Uterus (tissue), 4 donors: ENCODE measurements around the gene HOXA1. TPM values are rescaled to one million over a fixed set of nuclear protein-coding genes. Genes with fewer than 3 reads are reported as not detected.

Experiments
- DNase-seq, 2 donors: peaks; one replicate each; pipeline ENCODE4 v3.0.0-alpha.2; 2019 to 2020
- H3K27ac ChIP-seq, 2 donors: fragments of 200-600 bp; sonication (generic); 1 replicate in 1 of 2; 2 replicates in 1 of 2; pipeline ENCODE4 v1.5.1; 2016 to 2018
- H3K27me3 ChIP-seq, 2 donors: fragments of 200-600 bp; sonication (generic); one replicate each; pipeline ENCODE4 v1.5.1; 2018 to 2019; ENCODE audit warnings: control low read depth in 1 of 2
- H3K36me3 ChIP-seq, 2 donors: fragments of 200-600 bp; sonication (generic); one replicate each; pipeline ENCODE4 v1.5.1; 2019; ENCODE audit warnings: control low read depth in 1 of 2
- H3K4me1 ChIP-seq, 2 donors: fragments of 200-600 bp; sonication (generic); one replicate each; pipeline ENCODE4 v1.5.1; 2018 to 2019; ENCODE audit warnings: control low read depth in 1 of 2
- H3K4me3 ChIP-seq, 2 donors: fragments of 200-600 bp; sonication (generic); 1 replicate in 1 of 2; 2 replicates in 1 of 2; pipeline ENCODE4 v1.5.1; 2018 to 2019; ENCODE audit warnings: mild to moderate bottlenecking in 1 of 2
- H3K9me3 ChIP-seq, 2 donors: fragments of 200-600 bp; sonication (generic); one replicate each; pipeline ENCODE4 v1.5.1; 2019; ENCODE audit warnings: control low read depth in 1 of 2
- POLR2A ChIP-seq, 2 donors: fragments of 450-650 bp; IDR thresholded peaks; one replicate each; pipeline ENCODE4 v1.6.1; 2016; ENCODE audit warnings: antibody characterized with exemption in 2 of 2, mild to moderate bottlenecking in 1 of 2, moderate library complexity in 1 of 2
- intact Hi-C: fragments of 100-400 bp; cut with DNase I; formaldehyde crosslinking; loops from one replicate; pipeline ENCODE4 v1.15.1; 2023; ENCODE audit warnings: low total_unique reads
- total RNA-seq, 4 donors: library from RNA; depleted of rRNA in 3 of 4; stranded (reverse); fragments of >200 nt in 3 of 4; gene quantifications; one replicate each; pipeline versions ENCODE4 v1.1.0 to v1.2.4, GENCODE V29; 2014 to 2023
- TF ChIP-seq, protein P1 (sequence below), 4 experiments: fragments of 200-600 bp in 2 of 4; fragments of 450-650 bp in 2 of 4; sonication (generic) in 2 of 4; IDR thresholded peaks; one replicate each; pipeline ENCODE4 v1.5.1; 2016 to 2019; ENCODE audit warnings: antibody characterized with exemption in 4 of 4, mild to moderate bottlenecking in 2 of 4, moderate library complexity in 1 of 4
- donor health status: DM: yes; HTN: yes; CAD: no.

HOXA1 gene
- total RNA-seq, 4 donors from 2014 or later = 0.28 to 2.0 (median 1.5) TPM

DNA sequence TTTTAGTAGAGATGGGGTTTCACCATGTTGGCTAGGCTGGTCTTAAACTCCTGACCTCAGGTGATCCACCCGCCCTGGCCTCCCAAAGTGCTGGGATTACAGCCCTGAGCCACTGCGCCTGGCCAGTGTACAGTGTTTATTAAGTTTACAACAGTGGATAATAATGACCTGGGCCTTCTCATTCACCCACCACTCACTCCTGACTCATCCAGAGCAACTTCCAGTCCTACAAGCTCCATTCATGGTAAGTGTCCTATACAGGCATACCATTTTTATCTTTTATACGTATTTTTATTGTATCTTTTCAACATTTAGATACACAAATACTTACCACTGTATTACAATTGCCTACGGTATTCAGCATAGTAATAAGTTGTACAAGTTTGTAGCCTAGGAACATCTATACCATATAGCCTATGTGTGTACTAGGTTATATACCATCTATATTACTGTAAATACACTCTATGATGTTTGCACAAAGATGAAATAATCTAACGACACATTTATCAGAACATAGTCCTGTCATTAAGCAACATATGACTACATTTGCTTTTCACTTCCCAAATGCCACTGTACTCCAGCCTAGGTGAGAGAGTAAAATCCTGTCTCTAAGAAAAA is 17.1 kb downstream of the HOXA1 start:
- no peaks in the 10 kb centered on the region for H3K9me3 ChIP-seq
- no peaks in the 10 kb centered on the region for H3K36me3 ChIP-seq
- no peak overlapping the region for H3K4me3 ChIP-seq
- no peak overlapping the region for H3K27ac ChIP-seq
- TF ChIP-seq POLR2A (IDR thresholded peaks at IDR 0.05) = no peak
- TF ChIP-seq, protein P1, sequence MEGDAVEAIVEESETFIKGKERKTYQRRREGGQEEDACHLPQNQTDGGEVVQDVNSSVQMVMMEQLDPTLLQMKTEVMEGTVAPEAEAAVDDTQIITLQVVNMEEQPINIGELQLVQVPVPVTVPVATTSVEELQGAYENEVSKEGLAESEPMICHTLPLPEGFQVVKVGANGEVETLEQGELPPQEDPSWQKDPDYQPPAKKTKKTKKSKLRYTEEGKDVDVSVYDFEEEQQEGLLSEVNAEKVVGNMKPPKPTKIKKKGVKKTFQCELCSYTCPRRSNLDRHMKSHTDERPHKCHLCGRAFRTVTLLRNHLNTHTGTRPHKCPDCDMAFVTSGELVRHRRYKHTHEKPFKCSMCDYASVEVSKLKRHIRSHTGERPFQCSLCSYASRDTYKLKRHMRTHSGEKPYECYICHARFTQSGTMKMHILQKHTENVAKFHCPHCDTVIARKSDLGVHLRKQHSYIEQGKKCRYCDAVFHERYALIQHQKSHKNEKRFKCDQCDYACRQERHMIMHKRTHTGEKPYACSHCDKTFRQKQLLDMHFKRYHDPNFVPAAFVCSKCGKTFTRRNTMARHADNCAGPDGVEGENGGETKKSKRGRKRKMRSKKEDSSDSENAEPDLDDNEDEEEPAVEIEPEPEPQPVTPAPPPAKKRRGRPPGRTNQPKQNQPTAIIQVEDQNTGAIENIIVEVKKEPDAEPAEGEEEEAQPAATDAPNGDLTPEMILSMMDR (IDR thresholded peaks at IDR 0.05) = no peak
- DNase-seq = no peak
- intact Hi-C loops = no loop called here
- H3K4me1 ChIP-seq = no peaks in the 10 kb centered on the region
- H3K27me3 ChIP-seq = no peaks in the 10 kb centered on the region

DNA sequence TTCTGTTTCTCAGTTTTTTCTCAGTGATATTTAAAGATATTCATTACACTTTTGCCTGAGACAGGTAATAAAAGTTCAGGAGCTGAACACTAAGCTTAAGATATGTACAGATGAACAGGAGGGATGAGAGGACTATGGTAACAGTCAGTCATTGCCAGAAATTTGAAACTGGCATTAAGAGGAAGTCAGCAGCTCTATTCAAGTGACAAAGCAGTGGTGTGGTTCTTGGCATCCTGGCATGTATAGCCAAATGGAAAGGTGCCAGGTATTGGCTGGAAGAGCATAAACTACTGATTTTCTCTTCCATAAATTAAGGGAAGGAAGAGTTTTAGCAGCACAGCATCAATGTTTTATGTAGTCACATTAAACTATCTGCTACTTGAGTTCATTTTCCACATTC is 22.7 kb downstream of the HOXA1 start:
- no peak overlapping the region for H3K4me3 ChIP-seq
- no peak for DNase-seq
- H3K4me1 ChIP-seq = no peaks in the 10 kb centered on the region
- H3K9me3 ChIP-seq = no peaks in the 10 kb centered on the region
- no peaks in the 10 kb centered on the region for H3K36me3 ChIP-seq
- no peak for TF ChIP-seq POLR2A (IDR thresholded peaks at IDR 0.05)
- TF ChIP-seq, protein P1 (IDR thresholded peaks at IDR 0.05) = no peak
- no peaks in the 10 kb centered on the region for H3K27me3 ChIP-seq
- intact Hi-C loops = no loop called here
- no peak overlapping the region for H3K27ac ChIP-seq

DNA sequence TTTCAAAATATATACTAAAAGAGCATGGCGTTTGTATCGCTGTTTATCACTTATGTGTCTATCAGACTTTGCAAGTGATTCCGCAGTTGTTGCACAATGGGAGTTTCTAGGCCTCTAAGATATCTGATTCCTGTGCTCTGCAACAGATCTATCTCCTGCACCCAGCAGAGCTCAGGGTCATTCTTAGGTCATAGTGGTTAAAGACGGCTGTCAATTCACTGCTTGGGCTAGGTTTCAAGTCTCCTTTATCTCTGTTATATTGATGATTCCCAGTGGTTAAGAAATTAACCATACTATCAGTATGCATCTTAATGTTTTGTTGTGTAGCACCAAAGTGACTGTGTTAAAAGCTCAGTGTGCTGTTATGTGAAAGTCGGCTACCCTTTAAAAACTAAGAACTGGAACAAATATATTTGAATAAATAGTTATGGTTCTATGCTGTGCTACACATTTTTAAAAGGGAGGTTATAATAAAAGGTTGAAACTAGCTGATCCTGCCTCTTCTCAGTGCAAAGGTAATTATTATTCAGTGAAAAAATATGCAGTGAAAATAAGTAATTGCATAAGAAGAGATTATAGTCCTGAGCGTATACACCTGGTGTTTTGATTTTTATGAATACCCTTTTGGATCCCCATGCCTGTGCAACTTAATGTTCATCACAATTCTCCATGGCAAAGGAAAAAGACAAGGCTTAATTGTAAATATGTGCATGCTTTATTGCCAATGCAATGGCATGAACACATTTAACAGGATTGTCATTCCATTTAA is 24.0 kb downstream of the HOXA1 start:
- Histone ChIP-seq H3K27me3 (no peaks in the 10 kb centered on the region), H3K4me1 (no peaks in the 10 kb centered on the region), H3K27ac (no peak overlapping the region), H3K36me3 (no peaks in the 10 kb centered on the region), H3K9me3 (no peaks in the 10 kb centered on the region), H3K4me3 (no peak overlapping the region)
- TF ChIP-seq, protein P1 (IDR thresholded peaks at IDR 0.05) = no peak
- no peak for TF ChIP-seq POLR2A (IDR thresholded peaks at IDR 0.05)
- no peak for DNase-seq
- intact Hi-C loops = no loop called here

DNA sequence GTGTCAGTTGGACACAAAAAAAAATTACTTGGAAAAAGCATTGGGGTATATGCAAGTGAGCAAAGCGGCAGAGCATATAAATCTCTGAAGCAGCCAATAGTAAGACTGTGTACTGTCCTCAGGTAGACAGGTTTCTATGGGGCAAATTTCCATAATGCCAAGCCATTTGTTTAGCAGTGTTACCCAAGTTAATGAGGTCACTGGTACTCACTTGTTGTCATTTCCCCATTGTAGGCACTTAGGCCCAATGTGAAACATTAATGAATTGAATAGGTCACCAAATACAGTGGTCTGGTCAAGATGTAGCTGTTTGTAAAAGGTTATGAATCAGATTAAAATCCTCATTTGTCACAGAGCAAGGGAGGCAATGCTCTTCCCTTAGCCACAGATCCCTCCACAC is 27.5 kb downstream of the HOXA1 start:
- H3K4me3 ChIP-seq = no peak overlapping the region
- TF ChIP-seq, protein P1 (IDR thresholded peaks at IDR 0.05) = no peak
- no peak for TF ChIP-seq POLR2A (IDR thresholded peaks at IDR 0.05)
- no peaks in the 10 kb centered on the region for H3K27me3 ChIP-seq
- no peak overlapping the region for H3K27ac ChIP-seq
- DNase-seq = no peak
- intact Hi-C loops = no loop called here
- H3K4me1 ChIP-seq = no peaks in the 10 kb centered on the region
- H3K9me3 ChIP-seq = no peaks in the 10 kb centered on the region
- H3K36me3 ChIP-seq = no peaks in the 10 kb centered on the region

DNA sequence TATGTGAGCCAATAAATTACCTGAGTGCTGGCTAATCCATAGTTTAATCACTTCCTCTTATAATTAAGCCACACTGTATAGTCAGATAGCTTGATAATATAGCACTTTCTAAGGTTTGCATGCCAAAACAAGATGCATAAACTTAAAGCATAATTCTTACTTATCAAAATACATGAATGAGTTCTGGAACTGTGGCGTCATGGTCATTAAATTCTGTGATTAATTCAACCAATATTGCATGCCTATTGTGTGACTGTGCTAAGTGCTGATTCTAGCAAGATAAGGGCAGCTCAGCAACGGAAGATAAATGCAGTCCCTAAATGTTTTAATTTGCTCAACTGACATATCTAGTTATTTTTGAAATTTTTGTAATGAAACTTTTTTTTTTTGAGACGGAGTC is 29.7 kb downstream of the HOXA1 start:
- intact Hi-C loops = no loop called here
- Histone ChIP-seq H3K27ac (no peak overlapping the region), H3K4me3 (no peak overlapping the region), H3K27me3 (no peaks in the 10 kb centered on the region), H3K9me3 (no peaks in the 10 kb centered on the region), H3K36me3 (no peaks in the 10 kb centered on the region), H3K4me1 (no peaks in the 10 kb centered on the region)
- DNase-seq = no peak
- TF ChIP-seq POLR2A (IDR thresholded peaks at IDR 0.05) = no peak
- TF ChIP-seq, protein P1 (IDR thresholded peaks at IDR 0.05) = no peak
